ENCODE results near the gene RPS23.
A peak's percentile ranks its signal among the peaks of the same experiment; 100 is the strongest.

RPS23 gene

DNA sequence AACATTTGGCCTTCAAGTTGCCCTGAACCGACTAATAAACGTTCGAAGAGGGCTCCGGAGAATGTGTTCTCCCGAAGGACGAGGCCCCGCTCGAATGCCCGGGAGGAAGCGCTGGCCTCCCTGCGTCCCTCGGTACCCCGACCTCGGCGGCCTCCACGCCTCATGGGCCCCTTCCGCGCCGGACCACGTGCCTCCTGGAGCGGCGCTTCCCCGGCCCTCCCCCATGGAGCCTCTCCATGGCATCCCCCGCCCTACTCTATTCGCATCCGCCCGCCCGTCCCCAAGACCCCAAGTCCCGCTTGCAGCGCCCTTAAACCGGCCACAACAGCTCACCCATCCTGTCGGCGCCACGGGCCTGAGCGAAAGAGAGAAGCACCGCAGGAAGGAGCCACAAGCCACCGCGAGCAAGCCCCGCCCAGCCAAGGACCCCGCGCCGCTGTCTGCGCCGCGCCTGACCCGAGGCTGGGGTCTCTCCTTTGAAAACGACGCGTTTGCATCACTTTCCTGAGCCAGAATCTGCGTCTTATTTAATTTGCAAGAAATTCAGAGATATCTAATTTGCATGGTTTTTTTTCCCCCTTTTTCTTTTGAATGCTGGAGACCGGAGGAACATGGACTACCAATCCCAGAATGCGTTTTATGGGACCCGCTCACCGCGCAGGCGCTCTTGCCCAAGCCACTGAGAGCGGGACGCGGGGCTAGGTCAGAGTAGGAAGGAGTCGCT is at the start of gene RPS23:
Gene RPS23, minus strand, starts transcription at position 368 of the 724 bp plus-strand sequence. Its CDS starts 31 bp downstream, at position 337.
- DNase-seq (ENCODE audit: low read depth) = peak; percentile 95

DNA sequence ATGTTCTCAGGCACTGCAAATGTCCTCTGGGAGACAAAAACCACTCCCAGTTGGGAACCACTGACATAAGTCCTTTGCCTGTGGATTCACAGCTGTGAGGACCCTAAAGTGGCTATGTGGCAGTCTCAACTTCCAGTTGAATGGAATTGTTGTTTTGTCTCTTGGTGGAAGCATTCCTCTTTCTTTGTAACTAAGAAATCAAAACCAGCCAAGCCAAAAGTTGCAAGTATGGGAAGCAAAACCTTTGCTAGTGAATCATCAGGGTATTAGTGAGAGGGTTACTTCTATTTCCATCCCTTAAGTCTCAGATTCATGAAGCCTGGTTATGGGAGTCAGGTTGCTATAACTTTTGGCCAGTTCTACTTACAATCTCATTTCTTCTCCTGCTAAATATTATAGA is 49.8 kb upstream of the RPS23 start:
- no peak for DNase-seq (ENCODE audit: low read depth)

- no peak for DNase-seq (ENCODE audit: low read depth)
Observed at GRCh38 chr5:82325996-82326395, 47.8 kb upstream of the RPS23 start.

DNA sequence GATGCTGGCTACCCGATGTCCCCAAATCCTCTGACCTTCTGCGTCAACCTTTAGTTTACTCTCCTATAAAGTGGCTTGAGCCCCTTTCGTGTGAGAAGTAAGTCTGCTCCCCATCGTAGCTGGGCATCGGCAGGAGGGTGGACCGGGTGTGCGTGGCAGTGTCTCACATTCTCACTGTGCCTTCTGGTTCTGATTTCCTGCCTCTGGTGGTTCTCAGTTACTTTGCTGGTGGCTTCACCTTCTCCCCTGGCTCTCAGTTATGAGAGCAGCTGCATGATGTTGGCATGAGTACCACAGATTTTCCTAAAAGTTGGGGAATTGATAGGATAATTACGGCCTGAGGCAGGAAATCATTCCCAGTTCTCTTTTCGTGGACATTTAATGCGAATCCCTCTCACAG is 47.0 kb upstream of the RPS23 start:
- no peak for DNase-seq (ENCODE audit: low read depth)

- DNase-seq (ENCODE audit: low read depth) = no peak
Observed at GRCh38 chr5:82320966-82321365, 42.8 kb upstream of the RPS23 start.

DNA sequence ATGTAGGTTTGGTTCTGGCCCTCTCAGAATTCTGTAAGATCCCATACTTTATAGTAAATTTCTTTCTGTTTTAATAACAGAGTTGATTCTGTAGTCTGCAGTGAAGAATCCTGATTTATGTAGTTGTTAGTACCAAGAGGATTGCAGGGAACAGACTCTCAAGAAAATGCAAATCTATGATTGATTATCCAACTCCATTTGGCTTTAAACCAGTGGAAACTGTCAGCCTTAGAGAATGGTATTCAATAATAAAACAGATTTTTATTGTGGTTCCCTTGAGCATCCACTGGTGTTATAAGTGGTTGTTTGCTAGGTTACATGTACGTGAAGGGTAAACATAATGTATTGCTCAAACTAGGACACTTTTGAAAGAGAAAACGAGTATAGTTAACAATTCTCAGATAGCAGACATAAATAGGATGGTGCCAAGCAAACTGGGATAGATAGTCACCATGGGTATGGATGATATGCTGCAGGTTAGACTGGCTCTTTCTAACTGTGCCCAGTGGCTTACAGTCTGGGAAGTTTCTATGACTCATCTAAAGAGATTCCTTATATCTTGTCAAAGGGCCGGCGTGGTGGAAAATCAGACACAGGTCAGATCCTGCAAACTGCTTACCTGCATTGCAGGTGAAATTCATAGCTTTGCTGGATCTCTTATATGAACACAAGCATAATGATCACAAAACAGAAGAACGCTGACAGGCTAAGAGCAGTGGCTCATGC is 41.7 kb upstream of the RPS23 start:
- DNase-seq (ENCODE audit: low read depth) = no peak

GRCh38 chr5:82319192-82319591 is 41.0 kb upstream of the RPS23 start:
- DNase-seq (ENCODE audit: low read depth) = no peak

DNA sequence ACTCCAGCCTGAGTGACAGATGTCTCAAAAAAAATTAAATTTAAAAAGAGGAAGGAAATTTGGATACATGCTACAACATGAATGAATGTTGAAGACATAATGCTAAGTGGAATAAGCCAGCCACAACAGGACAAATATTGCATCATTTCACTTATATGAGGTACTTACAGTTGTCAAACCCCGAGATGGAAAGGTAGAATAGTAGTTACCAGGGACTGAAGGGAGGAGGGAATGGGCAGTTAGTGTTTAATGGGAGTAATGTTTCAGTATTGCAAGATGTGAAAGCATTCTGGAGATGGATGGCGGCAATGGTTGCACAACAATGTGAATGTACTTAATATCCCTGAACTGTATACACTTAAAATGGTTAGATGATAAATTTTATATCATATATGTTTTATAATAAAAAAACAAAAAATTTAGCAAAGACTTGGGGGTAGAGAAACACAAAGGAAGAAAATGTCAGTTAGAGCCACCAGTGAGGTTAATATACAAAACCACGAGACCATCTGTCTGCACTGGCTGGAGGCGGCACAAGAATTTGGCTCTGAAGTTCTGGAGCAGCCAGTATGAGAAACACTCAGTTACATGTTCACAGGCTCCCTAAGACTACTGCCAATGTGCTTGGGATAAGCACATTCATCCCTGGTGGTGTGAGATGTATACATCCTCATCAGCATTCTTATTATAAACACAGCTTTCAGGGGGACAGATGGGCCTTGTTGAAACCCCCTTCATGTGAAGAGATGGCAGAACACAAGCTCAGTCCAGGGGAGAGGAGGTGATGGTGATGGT is 37.0 kb upstream of the RPS23 start:
- no peak for DNase-seq (ENCODE audit: low read depth)

- no peak for DNase-seq (ENCODE audit: low read depth)
Observed at GRCh38 chr5:82313016-82313415, 34.9 kb upstream of the RPS23 start.

- DNase-seq (ENCODE audit: low read depth) = peak; percentile 77
Observed at GRCh38 chr5:82312373-82312856, 34.3 kb upstream of the RPS23 start.

DNA sequence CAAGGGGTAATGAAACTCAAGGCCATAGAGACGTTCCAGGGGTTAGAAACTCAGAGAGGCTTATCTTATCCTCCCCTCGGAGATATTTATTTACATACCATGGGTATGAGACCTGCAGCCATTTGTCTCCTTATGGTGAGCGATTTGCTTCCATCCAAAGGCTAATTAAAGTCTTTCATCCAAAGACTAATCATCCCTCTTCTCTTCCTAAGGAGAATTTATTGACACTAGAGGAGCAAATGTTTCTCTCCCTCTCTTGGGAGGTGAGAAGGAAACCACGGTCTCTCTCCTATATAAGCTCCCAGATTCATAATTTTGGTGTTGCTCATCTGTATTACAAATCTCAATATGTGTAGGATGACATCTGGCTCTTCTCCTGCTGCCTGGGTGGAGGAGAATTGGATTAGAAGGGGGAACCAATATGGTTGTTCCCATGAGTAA is 31.0 kb upstream of the RPS23 start:
- no peak for DNase-seq (ENCODE audit: low read depth)

- no peak for DNase-seq (ENCODE audit: low read depth)
Observed at GRCh38 chr5:82308416-82308815, 30.3 kb upstream of the RPS23 start.

- no peak for DNase-seq (ENCODE audit: low read depth)
Observed at GRCh38 chr5:82307451-82307850, 29.3 kb upstream of the RPS23 start.

DNA sequence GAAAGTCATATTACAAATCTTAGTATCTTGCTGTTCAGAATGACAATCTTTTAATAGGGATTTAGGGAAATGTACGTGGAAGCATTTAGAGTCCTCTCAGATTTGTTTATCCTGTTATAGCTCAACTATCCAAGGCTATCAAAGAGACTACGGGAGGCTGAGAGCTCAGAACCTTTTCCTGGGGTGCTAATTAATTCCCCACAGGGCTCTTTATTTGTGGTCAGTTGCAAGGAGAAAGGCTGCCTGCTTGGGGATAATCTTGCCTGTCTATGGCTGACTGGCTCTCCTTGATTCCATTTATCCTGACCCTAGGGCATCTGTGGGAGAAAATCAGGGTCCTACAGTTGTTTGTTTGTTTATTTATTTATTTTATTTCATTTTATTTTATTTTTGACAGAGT is 28.0 kb upstream of the RPS23 start:
- no peak for DNase-seq (ENCODE audit: low read depth)

DNA sequence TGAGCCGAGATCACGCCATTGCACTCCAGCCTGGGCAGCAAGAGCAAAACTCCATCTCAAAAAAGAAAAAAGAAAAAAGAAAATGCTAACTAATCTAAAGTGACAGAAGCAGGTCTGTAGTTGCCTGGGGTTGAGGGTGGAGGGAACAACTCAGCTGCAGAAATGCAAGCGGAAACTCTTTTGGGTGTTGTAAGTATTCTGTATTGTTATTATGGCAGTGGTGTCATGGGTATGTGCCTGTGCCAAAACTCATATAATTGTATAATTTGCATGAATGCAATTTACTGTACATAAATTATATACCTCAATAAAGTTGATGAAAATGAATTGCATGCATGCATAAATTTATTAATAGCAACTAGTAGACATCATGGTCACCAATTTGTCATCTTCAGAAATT is 23.0 kb upstream of the RPS23 start:
- no peak for DNase-seq (ENCODE audit: low read depth)

GRCh38 chr5:82298668-82299067 is 20.5 kb upstream of the RPS23 start:
- DNase-seq (ENCODE audit: low read depth) = peak; percentile 64

- DNase-seq (ENCODE audit: low read depth) = no peak
Observed at GRCh38 chr5:82297711-82298110, 19.6 kb upstream of the RPS23 start.

- DNase-seq (ENCODE audit: low read depth) = no peak
Observed at GRCh38 chr5:82296929-82297328, 18.8 kb upstream of the RPS23 start.

DNA sequence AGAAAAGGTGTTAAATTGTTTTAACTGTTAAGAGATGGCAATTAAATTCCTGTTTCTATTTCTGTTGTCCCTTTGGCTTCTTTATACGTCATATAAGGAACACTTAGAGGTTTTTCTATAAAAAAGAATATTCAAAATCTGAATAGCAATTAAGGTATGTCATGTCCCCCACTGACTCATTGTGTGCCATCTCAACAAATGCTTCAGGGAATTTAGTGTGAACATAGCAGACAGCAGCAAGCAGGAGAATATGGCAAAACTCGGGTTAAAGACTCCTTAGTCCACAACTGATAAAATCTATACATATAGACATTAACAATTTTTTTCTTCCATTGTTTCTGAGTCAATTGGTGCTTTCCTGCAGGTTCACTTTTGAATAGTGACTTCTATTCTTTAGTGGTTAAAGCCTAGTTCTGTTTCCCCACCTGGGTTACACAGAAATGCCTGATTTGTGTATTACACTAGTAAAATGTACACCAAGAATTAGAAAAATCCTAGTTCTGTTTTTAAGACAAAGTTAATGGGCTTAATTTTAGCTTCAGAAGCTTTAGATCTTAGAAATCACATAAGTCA is 17.9 kb upstream of the RPS23 start:
- peak; percentile 53 for DNase-seq (ENCODE audit: low read depth)

DNA sequence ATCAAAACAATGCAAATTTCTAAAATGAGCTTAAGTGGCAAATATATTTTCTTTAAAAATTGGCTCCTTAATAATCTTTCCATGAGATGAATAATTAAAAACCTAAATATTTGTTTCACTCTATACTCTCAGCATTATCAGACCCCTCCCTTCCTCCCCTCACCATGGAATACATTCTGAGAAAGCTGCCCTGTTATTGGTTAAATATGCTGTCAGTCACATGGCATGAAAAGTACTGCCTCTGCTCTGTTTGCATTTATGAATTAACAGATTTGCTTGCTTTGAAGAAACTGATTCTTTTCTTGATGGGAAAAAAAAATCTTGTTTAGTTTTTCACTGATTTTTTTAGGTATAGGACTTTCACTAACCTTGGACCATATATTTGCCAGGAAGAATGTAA is 17.0 kb upstream of the RPS23 start:
- DNase-seq (ENCODE audit: low read depth) = peak; percentile 39

DNA sequence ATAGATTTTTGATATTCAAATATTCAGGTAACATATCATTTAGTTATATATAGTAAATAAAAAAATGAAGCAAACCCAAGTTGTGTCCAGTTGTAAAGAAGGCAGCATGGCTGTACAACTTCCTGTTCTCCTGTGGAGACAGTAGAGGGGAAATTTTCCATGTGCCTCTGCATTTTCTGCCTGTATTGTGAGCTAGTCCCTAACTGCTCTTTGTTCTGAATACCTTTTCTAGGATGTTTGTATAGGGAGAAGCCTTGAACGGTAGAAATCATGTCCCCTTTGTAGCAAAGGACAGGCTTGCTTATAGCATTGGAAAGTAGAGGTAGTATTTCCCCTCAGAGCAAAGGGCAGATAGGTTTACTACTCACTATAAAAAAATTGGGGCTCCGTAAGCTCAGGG is 13.3 kb upstream of the RPS23 start:
- DNase-seq (ENCODE audit: low read depth) = no peak

DNA sequence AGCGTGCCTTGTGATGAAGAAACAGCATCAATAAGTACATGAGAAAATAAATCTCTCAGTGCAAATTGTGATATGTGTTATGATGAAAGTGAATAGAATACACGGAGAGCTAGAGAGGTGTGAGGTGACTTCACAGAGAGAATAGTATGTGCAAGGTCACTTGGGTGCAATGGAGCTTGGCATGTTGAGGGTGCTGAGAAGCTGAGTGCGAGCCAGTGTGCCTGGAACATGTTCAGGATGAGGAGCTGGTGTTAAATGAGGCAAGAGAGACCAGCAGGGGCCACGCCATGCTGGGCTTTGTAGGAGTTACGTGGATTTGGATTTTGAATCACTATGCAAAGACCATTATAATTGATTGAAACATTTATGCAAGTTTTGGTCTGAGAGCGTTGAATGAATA is 12.8 kb upstream of the RPS23 start:
- DNase-seq (ENCODE audit: low read depth) = no peak
